Stimulated activated CD8-positive, alpha-beta memory T cell treated with anti-CD3 and anti-CD28 coated beads, Interleukin-15, amount 100 ng/mL, for 24 hours (primary cell): Measurements from ENCODE around the gene BCL11B.

Source experiments
- DNase-seq: peaks from one replicate; pipeline ENCODE4 v3.0.0-alpha.2; 2020; ENCODE audit warnings: low read depth

BCL11B gene

DNA sequence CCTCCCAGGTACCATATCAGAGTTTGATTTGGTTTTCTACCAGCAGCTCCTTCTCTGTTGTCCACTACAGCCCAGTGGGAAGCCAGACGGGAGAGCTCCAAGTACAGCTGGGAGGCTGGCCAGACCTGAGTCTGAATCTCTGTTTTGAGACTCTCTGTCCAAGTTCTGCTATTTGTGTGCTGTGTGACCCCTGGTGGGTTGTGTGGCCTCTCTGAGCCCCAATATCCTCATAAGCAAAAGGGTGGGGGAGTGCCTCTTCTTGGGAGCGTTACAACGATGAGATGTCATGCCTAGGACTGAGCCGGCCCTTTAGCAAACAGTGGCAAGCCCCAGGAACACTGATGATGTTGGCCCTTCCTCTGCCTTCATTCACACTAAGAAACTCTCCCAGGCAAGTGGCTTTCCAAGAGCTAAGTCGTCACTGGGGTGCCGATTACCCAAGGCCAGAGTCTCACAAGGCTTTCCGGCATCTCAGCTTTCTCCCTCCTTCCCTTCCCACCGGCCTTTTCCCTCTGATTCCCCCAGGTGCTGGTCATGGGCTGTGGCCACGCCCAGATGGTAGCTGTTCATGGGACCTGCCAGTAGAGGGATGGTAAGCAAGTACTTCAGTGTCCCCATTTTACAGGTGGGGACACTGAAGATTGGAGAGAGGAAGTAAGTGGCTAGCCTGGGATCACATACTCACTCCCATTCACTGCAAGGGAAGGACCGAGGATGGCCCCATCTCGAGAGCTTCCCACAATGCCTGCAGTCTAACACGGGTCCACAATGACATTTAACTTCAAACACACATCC is 47.7 kb downstream of the BCL11B start:
- DNase-seq = no peak

DNA sequence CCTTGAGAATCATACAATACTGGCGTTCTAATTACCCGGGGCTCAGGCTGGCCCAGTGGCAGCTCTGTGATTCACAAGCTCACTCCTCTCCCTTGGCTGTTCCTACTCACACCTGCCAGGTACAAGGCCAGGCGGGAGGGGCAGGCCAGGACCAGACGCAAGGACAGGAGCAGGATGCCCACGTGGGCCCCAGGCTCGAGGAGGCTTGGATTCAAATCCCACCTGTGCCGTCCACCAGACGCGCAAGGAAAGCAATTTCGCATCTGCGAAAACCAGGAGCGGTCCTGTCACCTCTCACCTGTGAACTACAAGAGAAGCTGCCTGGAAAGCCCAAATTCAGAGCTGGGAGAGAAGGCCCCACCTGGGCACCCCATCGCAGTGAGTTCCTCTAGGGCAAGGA is 50.6 kb downstream of the BCL11B start:
- no peak for DNase-seq

DNA sequence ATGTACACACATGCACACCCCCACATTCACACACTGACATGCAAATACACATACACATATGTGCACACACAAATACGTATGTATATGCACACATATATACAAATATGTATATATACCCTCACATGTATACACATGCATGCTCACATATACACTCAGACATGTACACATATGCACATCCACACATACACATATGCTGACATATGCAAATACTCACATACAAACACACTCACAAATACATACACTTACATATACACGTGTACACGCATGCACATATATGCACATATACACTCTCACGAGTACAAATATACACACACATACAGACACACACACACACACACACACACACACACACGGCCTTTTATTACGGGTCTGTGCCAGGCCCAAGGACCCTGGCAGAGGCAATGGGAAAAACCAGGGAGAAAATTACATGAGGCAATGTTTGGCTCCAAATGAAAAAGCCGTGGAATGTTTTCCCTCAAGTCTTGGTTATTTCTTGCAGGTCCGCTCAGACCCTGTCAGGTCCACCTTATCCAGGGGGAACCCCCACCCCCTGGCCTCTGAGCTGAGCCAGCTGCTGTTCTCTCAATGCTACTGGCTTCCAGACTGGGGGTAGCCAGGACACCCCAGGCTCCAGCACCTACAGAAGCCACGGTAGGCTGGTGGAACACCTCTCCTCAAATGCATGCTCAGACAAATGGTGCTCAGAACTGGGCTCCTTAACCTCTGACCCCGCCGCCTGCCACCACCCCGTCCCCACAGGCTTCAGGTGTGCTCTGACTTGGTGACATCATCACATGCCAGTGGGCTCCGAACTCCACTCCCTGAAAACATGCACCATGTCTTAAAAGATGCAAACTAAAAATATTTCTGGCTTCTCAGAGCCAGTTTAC is 54.7 kb downstream of the BCL11B start:
- no peak for DNase-seq

DNA sequence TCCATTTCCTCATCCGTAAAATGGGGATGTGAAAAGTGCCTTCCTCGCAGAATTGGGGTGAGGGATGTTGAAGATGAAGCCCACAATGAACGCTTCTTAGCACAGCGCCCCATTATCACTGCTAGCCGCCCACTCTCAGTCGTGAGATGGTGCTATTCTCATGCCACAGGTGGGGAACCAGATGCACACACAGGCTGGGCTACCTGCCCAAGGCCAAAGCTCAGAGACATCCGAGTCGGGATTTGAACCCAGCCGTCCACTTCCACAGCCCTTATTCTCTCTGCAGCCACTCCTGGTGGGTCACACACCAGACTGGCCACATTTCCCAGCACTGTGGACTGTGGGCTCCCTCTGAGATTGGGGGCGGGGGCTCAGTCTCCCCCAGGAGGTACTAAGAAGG is 55.8 kb downstream of the BCL11B start:
- DNase-seq = no peak

DNA sequence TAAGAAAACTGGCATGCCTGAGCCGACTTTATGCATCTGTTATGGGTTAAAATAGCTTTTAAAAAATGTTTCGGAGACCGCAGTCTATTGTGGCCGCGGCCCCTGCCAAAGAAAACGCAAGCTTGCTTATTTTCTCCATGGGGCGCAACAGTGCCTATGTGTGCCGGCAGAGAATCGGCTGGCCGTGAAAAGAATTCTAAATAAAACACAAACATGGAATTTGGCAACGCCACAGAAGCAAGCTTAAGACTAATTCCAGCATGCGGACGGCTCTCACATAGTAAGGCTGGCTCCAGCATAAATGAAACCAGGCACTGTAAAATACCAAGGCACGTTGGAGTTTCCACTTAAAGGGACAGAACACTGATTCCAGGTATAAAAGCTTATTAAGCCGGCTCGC is 56.7 kb downstream of the BCL11B start:
- no peak for DNase-seq

DNA sequence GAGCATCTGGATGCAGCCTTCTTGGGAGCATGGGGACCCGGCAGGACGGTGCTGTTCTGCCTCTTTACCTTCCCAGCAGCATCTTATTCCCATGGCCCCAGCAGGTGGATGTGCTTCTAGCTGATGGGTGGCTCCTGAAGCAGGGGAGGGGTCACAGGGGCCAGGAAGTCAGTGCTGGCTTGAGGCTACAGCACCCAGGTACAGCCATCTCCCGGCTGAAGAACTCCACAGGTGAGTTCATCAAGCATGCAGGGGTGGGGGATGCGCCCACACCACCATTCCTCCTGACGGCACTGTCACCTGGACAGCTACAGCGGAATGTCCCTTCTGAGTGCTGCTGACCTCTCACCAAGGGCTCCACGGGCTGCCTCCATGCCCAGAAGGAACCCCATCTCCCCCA is 57.3 kb downstream of the BCL11B start:
- DNase-seq = no peak

DNA sequence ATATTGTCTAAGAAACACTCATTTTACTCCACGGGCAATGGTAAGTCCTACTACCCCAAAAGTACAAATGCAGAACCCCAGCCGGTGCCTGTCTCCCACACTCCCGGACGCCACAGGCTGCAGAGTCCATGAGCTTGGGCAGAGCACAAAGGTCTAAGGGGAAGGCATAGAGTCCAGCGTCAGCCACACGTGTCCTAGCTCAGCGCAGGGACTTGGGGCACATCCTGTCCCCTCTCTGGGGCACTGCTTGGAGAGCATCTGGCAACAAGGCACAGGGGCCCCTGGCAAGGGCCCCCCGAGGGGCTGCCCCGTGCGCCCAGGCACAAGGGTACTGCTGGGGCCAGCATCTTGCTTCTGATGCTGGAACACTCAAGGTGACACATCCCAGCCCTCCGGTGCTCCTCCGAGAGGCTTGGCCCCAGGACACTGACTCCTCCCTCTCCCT is 58.4 kb downstream of the BCL11B start:
- no peak for DNase-seq

DNA sequence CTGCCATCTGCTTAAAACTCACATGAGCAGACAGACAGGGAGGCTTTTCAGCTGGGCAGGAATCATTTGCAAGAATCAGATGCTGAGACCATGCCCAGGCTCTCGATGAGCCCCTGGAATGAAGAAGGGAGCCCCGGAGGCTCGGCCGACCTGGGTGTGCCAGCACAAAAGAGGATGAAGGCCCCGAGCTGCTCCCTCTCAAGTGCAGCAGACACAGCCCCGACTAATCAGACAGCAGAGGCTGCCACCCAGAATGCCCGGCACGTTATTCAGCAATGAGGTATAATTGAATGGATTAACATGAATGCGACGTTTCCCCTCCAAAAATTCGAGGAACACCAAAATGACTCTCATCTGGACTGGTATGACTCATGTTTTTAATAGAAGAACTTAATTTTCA is 58.9 kb downstream of the BCL11B start:
- DNase-seq = no peak

DNA sequence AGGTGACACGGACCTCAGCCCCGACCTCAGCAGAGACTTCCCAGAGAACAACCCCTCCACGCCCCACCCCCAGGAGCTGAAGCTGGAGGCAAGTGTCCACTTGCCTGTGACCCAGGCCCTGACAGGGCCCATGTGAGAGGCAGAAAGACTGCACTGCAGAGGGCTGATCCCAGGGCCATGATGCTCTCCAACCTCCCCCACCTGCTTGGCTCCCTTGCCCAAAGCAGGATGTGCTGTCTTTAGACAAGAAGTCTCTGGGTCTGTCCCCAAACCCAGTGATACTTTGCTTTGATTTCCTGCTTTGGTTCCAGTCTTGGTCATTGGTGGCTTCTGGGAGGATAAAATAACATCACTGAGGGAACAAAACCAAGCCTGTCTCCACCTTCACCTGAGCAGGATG is 59.4 kb downstream of the BCL11B start:
- no peak for DNase-seq

DNA sequence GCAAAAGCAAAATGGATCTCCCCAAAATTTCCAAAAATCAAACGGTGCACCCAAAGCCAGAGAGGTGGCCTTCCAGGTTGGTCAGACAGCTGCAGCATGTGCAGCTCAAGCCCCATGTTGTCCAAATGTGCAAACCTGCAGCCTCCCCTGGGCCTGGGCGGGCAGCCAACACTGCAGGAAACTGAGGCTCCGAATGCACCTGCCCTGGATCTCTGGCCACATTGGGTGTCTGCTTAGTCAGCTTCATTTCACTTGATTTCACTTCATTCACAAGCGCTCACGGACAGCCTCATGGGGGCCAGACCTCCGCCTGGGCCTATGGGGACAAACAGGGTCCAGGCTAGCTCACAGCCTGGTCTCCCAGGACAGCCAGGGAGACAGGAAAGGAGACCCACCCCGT is 59.8 kb downstream of the BCL11B start:
- no peak for DNase-seq

DNA sequence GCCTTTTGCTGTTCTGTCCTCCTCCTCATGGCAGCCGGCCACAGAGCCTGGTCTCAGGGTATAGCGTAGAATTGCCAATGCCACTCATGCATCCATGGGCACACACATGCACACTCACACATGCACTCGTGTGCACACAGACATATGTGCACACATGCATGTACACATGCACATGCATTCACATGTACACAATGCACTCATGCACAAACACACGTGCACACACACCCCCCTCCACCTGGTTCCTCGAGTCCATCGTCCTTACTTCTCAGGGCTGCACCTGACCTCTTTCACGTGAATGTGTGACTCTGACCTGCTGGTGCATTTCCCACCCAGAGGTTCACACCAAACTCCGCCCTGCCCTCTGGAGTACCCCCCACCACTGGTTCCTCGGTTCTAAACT is 60.6 kb downstream of the BCL11B start:
- DNase-seq = no peak

DNA sequence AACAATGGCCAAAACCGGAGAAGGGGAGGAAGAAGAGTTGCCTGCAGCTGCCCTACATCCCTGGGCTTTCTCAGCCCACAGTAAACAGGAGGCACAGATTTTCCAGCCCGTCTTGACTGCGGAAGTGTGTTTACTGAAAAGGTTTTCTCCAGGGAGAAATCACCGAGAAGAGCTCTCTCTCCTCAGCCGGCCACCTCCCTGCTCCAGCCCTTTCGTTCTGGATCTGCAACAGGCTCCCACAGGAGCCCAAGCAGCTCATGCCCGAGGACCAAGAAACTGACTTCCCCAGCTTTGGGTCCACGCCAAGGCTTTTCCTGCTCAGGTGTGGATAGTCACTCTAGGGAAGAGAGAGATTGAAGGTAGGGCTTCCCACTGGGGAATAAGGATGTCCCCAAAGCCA is 61.7 kb downstream of the BCL11B start:
- no peak for DNase-seq

DNA sequence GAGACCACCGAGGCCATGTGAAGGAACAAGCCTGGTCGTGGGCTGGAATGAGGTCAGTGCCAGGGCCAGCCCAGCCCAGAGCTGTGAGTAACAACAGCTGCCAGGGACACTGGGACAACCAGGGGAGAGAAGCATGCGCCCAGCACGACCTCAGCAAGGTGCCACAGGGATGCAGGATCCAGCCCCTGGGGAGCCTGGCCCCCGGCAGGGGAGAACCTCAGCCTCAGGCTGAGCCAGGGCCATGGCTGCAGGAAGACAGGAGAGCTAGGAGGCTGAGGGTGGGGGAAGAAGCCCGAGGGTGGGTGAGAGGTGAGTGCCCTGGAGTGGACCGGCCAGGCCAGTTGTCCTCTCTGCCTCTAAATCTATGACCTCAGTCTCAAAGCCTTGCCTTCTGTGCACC is 62.6 kb downstream of the BCL11B start:
- no peak for DNase-seq

DNA sequence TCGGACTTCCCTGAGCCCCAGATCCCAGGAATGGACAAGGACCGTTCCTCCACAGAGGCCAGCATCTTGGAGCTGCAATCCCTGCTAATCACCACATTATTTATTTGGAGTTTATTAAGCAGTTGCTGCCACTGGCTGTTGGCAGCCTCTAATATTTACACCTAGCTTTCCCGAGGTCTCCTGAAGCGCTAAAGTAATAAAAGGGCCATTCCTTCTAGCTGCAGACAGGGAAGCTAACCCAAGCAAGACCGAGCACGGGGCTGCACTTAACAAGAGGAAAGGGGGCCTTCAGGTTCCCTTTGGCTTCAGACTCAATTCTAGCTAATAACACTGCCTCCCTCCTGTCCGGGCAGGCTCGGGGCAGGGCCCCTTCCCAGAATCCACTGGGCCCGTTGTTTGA is 63.7 kb downstream of the BCL11B start:
- DNase-seq = no peak

DNA sequence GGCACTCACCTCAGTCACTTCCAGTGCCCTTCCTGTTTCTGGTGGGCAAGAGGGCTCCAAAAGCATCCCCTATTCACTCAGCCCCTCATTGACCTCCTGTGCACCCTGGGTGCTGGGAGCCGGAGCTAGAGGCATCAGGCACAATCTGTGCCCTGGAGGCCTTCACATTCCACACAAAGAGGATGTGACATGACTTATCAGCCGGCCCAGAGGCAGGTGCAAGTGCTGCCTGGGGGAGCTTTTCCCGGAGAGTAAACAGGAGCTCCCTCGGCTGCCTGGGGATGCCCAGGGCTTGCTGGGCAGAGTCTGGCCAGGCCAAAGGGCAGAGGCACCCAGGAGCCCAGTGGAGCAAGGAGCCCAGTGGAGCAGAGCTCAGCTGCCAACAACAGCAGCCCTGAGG is 64.5 kb downstream of the BCL11B start:
- no peak for DNase-seq

DNA sequence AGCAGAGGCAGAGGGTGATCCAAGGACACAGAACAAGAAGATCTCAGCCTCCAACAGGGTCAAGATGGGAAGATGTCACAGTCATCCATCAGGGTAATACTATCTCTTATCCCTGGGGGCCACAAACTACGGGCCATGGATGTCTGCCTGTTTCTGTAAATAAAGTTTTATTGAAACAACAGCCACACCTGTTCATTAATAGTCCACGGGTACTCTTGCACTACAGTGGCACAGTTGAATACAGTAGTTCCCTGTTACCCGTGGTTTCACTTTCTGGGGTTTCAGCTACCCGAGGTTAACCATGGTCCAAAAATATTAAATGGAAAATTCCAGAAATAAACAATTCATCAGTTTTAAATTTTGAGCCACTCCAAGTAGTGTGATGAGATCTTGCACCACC is 65.9 kb downstream of the BCL11B start:
- no peak for DNase-seq

DNA sequence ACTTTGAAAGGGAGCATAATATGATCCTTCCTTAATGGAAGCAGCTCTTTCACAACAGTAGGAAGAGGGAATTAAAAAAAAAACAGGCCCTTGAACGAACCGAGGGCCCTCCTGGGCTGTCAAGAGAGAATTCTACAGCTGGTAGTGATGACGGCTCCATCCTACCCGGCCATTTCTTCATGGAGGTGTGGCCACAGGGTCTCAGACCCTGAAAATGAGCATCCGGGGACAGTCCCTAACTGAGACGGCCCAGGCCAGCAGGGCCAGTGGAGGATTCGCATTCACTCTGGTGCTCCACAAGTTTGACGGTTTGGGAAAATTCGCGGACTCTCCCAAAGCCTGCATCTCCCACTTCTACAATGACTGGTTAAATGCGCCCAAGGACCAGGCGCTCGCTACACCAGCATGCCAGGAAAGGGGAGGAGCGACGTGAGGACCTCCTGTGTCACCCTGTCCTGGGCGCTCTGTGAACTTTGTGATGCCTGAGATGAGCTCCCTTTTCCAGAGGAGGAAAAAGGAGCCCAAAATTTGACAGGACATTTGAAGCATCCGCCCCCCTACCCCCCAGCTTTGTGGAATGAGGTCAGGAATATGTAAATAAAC is 66.8 kb downstream of the BCL11B start:
- no peak for DNase-seq

DNA sequence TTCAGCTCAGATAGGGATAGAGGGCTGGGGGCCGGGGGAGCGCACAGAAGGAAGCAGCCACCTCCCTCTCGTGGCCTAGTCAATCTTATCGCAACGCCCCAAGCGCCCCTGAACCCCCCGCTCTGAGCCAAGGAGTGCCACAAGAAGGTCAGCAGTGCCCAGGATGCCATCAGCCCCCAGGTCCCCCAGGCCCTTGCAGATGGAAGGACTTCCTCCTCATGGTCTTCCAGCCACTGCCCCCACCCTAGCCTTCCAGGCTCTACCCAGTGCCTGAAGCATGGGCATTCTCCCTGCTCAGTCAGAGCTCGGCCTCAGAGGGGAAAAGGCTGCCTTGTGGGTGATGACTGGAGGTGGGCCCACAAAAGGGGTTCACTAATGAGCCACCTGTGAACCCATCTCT is 68.2 kb downstream of the BCL11B start:
- no peak for DNase-seq

DNA sequence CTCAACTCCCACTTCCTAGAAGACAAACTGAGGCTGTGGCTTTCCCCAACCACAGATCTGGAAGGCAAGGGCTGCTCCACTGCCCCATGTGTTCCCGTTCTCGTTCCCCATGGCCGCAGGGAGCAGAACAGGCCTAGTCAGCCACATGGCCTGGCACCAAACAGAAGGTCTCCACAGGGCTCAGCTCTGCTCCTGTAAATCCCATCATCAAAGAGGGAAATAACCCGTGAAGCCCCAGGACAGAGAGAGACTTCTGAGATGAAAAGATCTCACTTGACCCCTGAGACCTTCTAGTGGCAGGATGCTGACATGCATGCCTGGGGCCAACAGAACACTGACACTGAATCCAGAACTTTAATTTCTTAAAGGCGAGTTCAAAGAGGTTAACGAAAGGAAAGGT is 68.9 kb downstream of the BCL11B start:
- no peak for DNase-seq

DNA sequence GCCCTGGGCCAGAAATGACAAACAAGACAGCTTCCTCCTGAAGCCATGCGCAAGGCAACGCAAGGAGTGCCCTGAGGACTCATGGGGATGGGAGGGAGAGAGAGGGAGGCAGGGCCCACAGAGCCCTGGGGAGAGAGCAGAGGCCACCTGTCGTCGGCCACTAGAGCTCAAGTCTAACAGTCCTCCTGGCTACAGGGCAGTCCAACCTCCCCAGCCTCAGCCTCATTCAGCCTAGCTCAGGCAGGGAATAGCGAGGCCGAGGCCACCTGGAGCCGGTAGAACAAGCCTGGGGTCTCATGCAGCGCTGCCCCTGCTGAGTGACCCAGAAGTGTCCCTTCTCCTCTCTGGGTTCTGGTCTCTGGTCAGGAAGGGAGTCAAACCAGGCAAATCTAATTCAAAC is 69.5 kb downstream of the BCL11B start:
- DNase-seq = no peak

DNA sequence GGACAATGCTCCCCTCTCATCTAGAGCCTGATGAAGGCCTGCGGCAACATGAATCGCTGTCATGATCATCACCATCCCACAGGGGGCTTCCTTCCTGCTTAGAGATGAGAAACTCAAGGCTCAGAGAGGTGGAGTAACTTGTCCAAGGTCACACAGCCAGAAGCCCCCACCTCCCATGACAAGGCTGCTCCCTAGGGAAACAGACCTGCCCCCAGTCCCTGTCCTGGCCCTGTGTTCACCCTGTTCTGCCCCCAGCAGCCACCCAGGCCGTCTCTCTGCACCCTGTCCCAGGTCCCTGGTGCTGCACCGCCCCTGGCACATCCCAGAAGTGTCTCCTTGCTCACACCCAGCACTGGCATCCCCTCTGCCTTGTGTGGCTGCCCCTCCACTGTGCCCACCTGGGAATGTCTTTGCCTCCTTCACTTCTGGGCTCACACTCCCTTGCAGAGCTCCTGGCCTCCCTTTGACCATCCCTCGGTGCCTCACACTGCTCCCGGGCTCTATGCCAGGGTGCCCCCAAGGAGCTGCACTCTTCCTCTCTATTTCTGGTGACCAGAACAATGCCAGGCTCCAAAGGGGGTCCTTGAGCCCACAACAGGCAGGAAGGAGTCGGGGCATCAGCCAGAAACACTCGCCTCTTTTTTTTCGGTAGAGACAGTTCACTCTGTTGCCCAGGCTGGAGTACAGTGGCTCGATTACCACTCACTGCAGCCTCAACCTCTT is 70.5 kb downstream of the BCL11B start:
- no peak for DNase-seq

DNA sequence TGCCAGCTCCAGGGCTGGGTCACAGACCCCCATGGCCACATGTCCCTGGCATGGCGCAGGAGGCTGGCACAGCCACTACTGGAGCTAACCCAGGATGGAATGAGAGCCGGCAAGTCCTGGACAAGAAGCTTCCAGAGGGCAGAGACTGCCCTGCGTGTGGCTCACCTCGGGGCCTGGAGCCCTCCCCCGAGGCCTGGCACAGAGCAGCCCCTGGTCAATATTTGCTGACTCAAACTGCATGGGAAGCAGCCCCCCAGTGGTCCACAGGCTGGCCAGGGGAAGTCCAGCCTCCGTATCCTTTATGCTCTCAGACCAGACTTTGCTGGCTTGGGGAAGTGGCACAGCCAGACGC is 71.4 kb downstream of the BCL11B start:
- DNase-seq = no peak
